K562 (cell line): Measurements from ENCODE around the gene PPP2R3C.
"Not testable (repeated sequence)": the region's sequence is repeated elsewhere in the genome, so short reads cannot be mapped to it uniquely, and the experiment has no call there.

Experiments used
- LEF1 ChIP-seq: fragments of 450-650 bp; IDR thresholded peaks from 2 replicates; pipeline ENCODE4 v1.6.1; 2016; ENCODE audit warnings: mild to moderate bottlenecking
- MEF2D ChIP-seq: conservative IDR thresholded peaks from 2 replicates; pipeline ENCODE4 v1.6.1; 2016; ENCODE audit warnings: low read depth, missing genetic modification characterization, missing compliant biosample characterization
- PURB ChIP-seq: sonication (generic); formaldehyde crosslinking; IDR thresholded peaks from 2 replicates; pipeline ENCODE4 v1.9.0; 2021; ENCODE audit warnings: low read depth, mild to moderate bottlenecking, missing genetic modification reagents
- RAD21 ChIP-seq, 2 experiments: fragments of 250-450 bp in 1 of 2; fragments of 450-650 bp in 1 of 2; sonication (Bioruptor Pico) in 1 of 2; formaldehyde crosslinking in 1 of 2; IDR thresholded peaks in 1 of 2; conservative IDR thresholded peaks in 1 of 2; 2 replicates each; pipeline versions ENCODE4 v1.4.0 to v1.8.0; 2020 to 2022; ENCODE audit warnings: mild to moderate bottlenecking in 2 of 2, moderate library complexity in 1 of 2
- TAF1 ChIP-seq: IDR thresholded peaks from 2 replicates; pipeline ENCODE4 v1.6.1; 2011; ENCODE audit warnings: mild to moderate bottlenecking, low read length, moderate library complexity; ENCODE audit not compliant: insufficient read depth, control insufficient read depth, severe bottlenecking; ENCODE audit errors: extremely low read depth
- TF ChIP-seq, protein P1 (sequence below): sonication (generic); formaldehyde crosslinking; IDR thresholded peaks from 2 replicates; pipeline ENCODE4 v1.8.1; 2022; ENCODE audit warnings: missing genetic modification reagents

DNA sequence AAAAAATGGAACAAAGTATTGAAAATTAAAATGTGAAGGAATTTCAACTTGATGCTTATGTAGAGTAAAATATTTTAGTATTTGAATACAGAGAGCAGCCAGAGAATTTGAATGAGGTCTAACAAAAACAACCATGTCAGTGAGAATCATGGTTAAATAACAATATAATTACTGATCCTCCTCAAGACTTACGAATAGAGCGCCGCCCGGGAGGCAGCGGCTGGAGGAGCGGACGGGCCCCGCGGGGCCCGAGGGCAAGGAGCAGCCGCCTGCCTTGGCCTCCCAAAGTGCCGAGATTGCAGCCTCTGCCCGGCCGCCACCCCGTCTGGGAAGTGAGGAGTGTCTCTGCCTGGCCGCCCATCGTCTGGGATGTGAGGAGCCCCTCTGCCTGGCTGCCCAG lies 83.5 kb downstream of the PPP2R3C start:
- TF ChIP-seq MEF2D (tag); TAF1; LEF1; PURB (CRISPR knock-in tag); RAD21 (CRISPR knock-in tag; conservative IDR thresholded peaks at IDR 0.05 in 1 of 2, IDR thresholded peaks at IDR 0.05 in 1 of 2): not testable (repeated sequence)
- TF ChIP-seq, protein P1, sequence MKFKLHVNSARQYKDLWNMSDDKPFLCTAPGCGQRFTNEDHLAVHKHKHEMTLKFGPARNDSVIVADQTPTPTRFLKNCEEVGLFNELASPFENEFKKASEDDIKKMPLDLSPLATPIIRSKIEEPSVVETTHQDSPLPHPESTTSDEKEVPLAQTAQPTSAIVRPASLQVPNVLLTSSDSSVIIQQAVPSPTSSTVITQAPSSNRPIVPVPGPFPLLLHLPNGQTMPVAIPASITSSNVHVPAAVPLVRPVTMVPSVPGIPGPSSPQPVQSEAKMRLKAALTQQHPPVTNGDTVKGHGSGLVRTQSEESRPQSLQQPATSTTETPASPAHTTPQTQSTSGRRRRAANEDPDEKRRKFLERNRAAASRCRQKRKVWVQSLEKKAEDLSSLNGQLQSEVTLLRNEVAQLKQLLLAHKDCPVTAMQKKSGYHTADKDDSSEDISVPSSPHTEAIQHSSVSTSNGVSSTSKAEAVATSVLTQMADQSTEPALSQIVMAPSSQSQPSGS: not testable (repeated sequence)
